Stimulated activated CD8-positive, alpha-beta memory T cell treated with anti-CD3 and anti-CD28 coated beads, Interleukin-4, amount 100 ng/mL, for 4 hours (primary cell): Measurements from ENCODE around the gene ATP8A2.
"Not testable (repeated sequence)": the region's sequence is repeated elsewhere in the genome, so short reads cannot be mapped to it uniquely, and the experiment has no call there.

ENCODE experiments used
- DNase-seq, 2 donors: peaks; one replicate each; pipeline ENCODE4 v3.0.0-alpha.2; 2020; ENCODE audit warnings: low read depth in 2 of 2, low spot score in 1 of 2

ATP8A2 gene

GRCh38 chr13:25371875-25372283, at the start of gene ATP8A2:
ATP8A2 (plus strand) TSS chr13:25371974; CDS start chr13:25372213, 239 bp downstream.
- DNase-seq, result no peak

GRCh38 chr13:25324100-25324499, 47.7 kb upstream of the ATP8A2 start:
- no peak for DNase-seq

GRCh38 chr13:25329706-25330105, 42.1 kb upstream of the ATP8A2 start:
- DNase-seq, result no peak

- DNase-seq, result no peak
Observed at GRCh38 chr13:25330541-25330940, 41.2 kb upstream of the ATP8A2 start.

GRCh38 chr13:25335856-25336255, 35.9 kb upstream of the ATP8A2 start:
- DNase-seq, result no peak

- no peak for DNase-seq
Observed at GRCh38 chr13:25345576-25345975, 26.2 kb upstream of the ATP8A2 start.

DNA sequence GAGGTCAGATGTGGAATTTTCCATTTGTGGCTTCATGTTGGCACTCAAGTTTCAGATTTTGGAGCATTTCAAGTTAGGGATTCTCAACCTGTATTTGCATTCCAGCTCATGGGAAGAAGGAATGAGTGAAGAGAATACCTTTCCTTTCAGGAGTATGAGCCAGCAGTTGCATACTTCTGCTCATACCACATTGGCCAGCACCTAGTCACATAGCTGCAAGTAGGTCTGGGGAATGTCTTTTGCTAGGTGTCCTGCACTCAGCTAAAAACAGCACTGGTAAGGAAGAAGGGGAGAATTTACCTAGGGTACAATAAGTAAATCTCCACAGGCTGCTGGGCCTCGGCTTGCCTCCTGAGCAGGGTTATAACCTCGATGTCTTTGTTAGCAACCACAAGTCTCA, 24.6 kb upstream of the ATP8A2 start:
- DNase-seq, result no peak

DNA sequence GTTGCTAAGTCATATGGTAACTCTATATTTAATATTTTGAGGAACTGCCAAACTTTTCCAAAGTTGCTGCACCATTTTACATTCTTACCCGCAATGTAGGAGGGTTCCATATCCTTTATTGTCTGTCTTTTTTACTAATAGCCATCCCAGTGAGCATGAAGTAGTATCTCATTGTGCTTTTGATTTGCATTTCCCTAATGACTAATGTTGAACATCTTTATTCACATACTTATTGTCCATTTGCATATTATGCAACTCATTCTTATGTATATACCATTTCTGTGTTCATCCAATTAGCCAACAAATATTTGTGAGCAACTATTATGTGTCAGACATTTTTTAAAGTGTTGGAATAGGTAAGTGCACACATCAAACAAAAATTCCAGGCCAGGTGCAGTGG, 20.4 kb upstream of the ATP8A2 start:
- DNase-seq, result no peak

GRCh38 chr13:25352230-25352629, 19.5 kb upstream of the ATP8A2 start:
- no peak for DNase-seq

- no peak for DNase-seq
Observed at GRCh38 chr13:25352806-25353205, 19.0 kb upstream of the ATP8A2 start.

DNA sequence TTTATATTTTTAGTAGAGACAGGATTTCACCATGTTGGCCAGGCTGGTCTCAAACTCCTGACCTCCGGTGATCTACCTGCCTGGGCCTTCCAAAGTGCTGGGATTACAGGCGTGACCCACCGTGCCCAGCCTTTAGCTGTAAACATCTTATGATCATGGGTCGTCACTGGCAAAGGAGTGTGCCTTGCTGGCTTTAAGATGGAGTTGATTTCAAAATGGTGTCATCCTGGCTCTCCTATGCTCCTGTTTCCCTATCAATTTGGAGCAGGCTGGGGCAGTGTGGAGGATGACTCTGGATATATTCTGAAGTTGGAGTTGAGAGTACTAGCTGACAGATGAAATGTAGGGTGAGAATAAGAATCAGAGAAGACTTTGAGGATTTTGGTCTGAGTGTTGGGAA, 18.4 kb upstream of the ATP8A2 start:
- no peak for DNase-seq

GRCh38 chr13:25354377-25354776, 17.4 kb upstream of the ATP8A2 start:
- DNase-seq, result no peak

DNA sequence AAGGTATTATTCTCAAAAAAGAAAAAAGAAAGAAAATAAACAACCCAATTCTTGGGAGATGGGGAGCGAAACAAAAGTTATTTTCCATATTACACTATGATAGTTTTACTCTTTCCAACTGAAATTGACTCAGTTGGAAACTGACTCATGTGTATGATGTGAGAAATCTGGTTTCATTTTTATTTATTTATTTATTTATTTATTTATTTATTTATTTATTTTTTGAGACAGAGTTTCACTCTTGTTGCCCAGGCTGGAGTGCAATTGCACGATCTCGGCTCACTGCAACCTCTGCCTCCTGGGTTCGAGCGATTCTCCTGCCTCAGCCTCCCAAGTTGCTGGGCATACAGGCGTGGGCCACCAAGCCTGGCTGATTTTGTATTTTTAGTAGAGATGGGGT, 11.3 kb upstream of the ATP8A2 start:
- not testable (repeated sequence) for DNase-seq

- DNase-seq, result no peak
Observed at GRCh38 chr13:25365720-25366235, 6.0 kb upstream of the ATP8A2 start.

DNA sequence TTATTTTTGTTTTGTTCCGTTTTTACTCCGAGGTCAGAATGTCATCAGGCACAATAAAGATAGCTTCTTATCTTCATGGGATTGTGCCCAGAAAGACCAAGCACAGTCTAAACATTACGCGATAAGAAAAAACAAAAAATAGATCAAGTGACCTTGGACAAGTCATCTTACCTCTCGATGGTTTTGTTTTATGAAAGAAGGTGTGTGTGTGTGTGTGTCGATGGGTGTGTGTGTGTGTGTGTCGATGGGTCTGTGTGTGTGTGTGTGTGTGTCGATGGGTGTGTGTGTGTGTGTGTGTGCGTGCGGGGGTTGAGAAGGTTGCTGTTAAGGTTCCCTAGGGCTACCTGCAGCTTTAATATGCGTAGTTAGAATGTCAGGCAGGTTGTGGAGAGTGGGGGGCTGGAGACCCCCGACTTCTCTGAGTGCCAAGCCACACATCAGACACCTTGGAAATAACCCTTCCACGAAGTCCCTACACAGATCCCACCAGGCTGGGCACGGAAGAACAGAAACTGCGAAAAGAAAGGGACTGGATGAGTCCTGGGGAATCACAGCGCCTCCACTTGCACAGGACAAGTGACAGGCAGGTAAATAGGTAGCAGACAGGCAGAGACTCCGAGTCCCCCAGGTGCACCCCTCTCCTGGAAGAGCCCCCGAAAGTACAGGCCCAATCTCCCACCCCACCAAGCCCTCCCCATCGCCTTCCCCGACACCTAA, 458 bp upstream of the ATP8A2 start:
- no peak for DNase-seq

- no peak for DNase-seq
Observed at GRCh38 chr13:25372284-25373081, 709 bp downstream of the ATP8A2 start.

GRCh38 chr13:25375727-25376358, 4.1 kb downstream of the ATP8A2 start:
- peak in 1 of 2 donors; percentile 7 for DNase-seq

DNA sequence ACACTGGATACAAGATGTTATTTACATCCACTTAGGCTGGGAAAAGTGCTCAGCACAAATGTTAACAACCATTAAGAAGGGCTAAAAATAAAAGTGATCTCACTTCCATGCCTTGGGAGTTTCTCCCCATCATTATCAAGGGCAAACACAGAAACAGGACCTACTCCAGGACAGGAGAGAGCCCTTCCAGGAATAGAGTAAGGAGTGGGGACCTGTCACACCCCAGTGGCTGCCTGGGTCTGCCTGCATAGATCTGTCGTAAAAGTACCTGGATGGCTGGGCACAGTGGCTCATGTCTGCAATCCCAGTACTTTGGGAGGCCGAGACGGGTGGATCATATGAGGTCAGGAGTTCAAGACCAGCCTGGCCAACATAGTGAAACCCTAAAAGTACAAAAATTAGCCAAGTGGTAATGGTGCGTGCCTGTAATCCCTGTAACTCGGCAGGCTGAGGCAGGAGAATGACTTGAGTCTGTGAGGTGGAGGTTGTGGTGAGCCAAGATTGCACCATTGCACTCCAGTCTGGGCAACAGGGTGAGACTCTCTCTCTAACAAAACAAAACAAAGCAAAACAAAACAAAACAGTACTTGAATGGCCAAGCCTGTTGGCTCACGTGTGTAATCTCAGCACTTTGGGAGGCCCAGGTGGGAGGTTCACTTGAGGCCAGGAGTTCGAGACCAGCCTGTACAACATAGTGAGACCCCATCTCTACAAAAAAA, 5.6 kb downstream of the ATP8A2 start:
- DNase-seq, result no peak

DNA sequence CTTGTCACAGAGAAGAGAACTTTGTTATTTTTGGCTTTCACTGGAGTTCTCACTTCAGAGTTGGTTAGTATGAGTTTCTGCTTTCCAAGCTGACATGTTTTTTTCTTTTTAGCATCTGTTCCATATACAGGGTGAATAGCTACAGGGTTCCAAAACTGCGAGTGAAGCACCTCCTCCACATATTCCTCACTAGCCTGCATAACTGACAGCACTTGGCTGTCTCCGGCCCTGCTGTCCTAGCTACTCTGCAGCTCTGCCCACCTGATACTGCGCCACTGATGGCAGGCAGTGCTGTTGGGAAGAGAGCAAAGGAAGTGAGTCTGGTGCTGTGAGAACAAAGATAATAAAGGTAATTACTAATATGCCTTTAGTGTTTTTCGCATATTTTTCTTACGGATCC, 6.8 kb downstream of the ATP8A2 start:
- DNase-seq, result no peak

GRCh38 chr13:25379011-25379410, 7.2 kb downstream of the ATP8A2 start:
- DNase-seq, result no peak

GRCh38 chr13:25380082-25380481, 8.3 kb downstream of the ATP8A2 start:
- no peak for DNase-seq
